Tibial nerve (tissue), 4 donors: ENCODE measurements around the gene MRPS6.
A peak's percentile ranks its signal among the peaks of the same experiment; 100 is the strongest.

Experiments used
- EP300 ChIP-seq, 2 donors: sonication (generic); formaldehyde crosslinking; IDR thresholded peaks; one replicate each; pipeline ENCODE4 v1.6.1; 2017; ENCODE audit warnings: antibody characterized with exemption in 2 of 2, mild to moderate bottlenecking in 1 of 2
- TF ChIP-seq, protein P1 (sequence below), 5 experiments: fragments of 200-600 bp in 3 of 5; fragments of 450-650 bp in 2 of 5; sonication (generic) in 3 of 5; IDR thresholded peaks; one replicate each; pipeline ENCODE4 v1.5.1; 2016 to 2019; ENCODE audit warnings: antibody characterized with exemption in 5 of 5, mild to moderate bottlenecking in 3 of 5, moderate library complexity in 2 of 5

DNA sequence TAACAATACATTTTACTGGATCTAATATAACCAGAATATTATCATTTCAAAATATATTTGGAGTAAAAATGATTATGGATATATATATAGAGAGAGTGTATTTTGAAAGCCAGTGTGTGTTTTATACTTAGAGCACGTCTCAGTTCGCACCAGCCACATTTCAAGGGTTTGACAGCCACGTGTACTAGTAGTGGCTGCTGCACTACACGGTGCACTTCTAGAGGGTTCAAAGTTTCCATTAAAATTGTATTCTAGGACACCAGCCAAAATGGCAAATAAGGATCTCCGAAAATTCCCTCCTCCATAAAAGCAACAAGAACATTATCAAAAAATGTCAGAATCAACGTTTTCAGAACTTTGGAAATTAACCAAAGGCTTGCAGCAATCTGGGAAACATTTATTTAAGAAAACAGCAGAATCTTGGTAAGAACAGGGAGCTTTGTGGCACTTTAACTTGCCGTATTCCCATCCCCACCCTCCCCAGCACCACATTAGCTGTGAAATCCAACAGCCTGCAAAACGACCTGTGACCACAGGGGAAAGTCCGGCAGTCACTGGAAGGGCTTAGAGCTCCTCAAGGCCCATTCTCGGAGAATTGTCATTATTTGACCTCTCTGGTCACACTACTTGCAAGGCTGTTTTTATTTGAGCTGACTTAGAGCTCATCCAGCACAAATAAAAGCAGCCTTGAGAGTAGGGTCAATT is 33.5 kb upstream of the MRPS6 start:
- TF ChIP-seq, protein P1, sequence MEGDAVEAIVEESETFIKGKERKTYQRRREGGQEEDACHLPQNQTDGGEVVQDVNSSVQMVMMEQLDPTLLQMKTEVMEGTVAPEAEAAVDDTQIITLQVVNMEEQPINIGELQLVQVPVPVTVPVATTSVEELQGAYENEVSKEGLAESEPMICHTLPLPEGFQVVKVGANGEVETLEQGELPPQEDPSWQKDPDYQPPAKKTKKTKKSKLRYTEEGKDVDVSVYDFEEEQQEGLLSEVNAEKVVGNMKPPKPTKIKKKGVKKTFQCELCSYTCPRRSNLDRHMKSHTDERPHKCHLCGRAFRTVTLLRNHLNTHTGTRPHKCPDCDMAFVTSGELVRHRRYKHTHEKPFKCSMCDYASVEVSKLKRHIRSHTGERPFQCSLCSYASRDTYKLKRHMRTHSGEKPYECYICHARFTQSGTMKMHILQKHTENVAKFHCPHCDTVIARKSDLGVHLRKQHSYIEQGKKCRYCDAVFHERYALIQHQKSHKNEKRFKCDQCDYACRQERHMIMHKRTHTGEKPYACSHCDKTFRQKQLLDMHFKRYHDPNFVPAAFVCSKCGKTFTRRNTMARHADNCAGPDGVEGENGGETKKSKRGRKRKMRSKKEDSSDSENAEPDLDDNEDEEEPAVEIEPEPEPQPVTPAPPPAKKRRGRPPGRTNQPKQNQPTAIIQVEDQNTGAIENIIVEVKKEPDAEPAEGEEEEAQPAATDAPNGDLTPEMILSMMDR (IDR thresholded peaks at IDR 0.05): peak in 1 of 5 experiments; percentile 37
- TF ChIP-seq EP300 (IDR thresholded peaks at IDR 0.05): no peak
